Urinary bladder (tissue), 4 donors: ENCODE measurements around the gene CLDN7. TPM values are rescaled to one million over a fixed set of nuclear protein-coding genes. Genes with fewer than 3 reads are reported as not detected.

Experiments used
- DNase-seq: peaks from one replicate; pipeline ENCODE4 v3.0.0-alpha.2; 2015; ENCODE audit errors: extremely low spot score
- H3K27ac ChIP-seq: one replicate; pipeline ENCODE4 v1.5.1; 2013; ENCODE audit warnings: low read depth, mild to moderate bottlenecking, moderate library complexity
- H3K36me3 ChIP-seq: one replicate; pipeline ENCODE4 v1.6.1; 2013; ENCODE audit warnings: mild to moderate bottlenecking, moderate library complexity; ENCODE audit not compliant: insufficient read depth
- H3K4me1 ChIP-seq: one replicate; pipeline ENCODE4 v1.6.1; 2013; ENCODE audit warnings: mild to moderate bottlenecking, moderate library complexity; ENCODE audit not compliant: insufficient read depth
- H3K4me3 ChIP-seq: one replicate; pipeline ENCODE4 v1.5.1; 2013; ENCODE audit warnings: low read depth, low read length
- WGBS: extraction: QIAGEN DNeasy Blood & Tissue Kit; methylation state at CpG from one replicate; pipeline ENCODE4 v1.1.7; 2013; 5-methylcytosine and 5-hydroxymethylcytosine counted together
- polyA plus RNA-seq: library from polyadenylated mRNA; stranded (reverse); fragments of 200-250 nt; gene quantifications from one replicate; pipeline ENCODE4 v1.2.3, GENCODE V29; 2013
- total RNA-seq: library from RNA; depleted of rRNA; stranded (reverse); fragments of >200 nt; gene quantifications from one replicate; pipeline ENCODE4 v1.2.3, GENCODE V29; 2014
- donor health status: healthy with polysubstance abuse.
- donor health status: healthy.

Gene CLDN7
- total and polyA plus RNA-seq, 2 donors: 24.2 to 34.4 TPM

DNA sequence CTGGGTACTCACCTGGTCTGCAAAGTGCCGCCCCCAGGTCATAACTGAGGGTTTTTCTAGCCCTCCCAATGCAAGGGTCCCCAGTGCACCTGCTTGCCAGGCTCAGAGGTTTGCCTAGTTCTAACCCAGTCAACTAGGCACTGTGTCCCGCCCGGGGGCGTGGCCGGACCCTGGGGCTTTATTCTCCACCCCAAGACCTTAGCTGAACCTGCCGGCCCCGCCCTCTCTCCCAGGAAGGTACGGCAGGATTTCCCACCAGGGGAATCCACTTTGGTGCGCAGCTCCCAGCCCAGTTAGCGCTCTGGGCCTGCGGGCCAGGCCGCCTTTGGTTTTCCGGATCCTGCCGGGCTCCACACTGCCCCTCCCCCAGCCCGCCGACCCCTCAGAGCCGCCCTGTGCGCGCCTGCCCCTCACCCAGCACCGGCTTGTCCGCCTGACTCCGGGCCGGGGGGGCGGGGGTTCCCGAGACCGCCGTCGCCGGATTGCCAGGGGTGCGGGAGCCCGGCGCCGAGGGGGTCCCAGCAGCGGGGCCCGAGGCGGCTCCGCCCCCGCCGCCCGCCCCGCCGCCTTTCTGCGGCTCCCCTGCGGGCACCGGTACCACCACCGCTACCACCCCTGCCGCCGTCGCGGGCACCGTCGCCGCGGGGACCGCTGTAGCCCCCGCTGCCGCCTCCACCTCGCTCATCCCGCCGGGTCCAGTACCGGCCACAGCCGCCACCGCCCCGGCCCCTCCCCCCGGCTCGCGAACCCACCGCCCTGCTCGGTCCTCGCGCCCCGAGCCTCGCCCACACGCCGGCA is 31.7 kb upstream of the CLDN7 start:
- Histone ChIP-seq H3K4me3 (peak overlapping the region; percentile 30), H3K36me3 (no peaks in the 10 kb centered on the region), H3K4me1 (peaks cover 2% of the 10 kb centered on the region), H3K27ac (no peak overlapping the region)
- DNase-seq: no peak
- 4% methylated on average over 74 of the region's 75 CpGs for WGBS

DNA sequence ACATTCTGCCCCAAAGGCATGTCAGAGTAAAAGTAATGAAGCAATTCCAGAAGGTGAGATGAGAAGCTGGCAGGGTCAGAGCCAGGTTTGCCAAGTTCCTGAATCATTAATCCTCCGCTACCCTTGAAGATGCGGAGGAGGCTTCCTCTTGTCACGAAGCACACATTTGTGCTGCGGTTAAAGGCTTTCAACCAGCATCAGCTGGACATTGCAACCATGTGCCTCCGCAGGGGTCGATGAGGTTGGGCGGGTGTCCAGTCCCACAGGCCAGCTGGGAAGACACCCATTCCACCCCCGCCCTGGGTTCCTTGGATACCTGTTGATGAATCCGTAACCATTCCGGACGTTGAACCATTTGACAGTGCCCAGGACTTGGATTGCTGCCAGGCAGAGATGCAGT is 30.9 kb upstream of the CLDN7 start:
- H3K4me3 ChIP-seq: no peak overlapping the region
- no peaks in the 10 kb centered on the region for H3K36me3 ChIP-seq
- 68% methylated on average over 11 of the region's 11 CpGs for WGBS
- no peak for DNase-seq
- peaks cover 2% of the 10 kb centered on the region for H3K4me1 ChIP-seq
- no peak overlapping the region for H3K27ac ChIP-seq

DNA sequence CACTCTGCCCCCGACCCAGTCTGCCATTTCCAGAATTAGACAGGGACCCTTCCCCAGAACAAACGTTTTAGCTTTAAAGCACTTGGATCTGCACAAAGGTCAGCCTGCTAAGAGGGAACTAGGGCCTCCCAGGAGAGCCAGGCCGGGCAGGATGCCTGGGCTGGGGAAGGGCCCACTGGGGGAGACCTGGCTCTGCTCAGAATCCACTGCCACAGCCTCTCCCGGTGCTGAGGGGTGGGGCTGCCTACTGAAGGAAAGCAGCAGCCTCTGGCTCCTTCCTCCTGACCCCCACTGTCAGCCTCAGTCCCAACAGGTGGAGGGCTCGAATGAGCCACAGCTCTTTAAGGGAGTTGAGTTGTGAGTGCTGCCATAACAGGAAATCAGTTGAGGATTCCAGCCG is 30.5 kb upstream of the CLDN7 start:
- DNase-seq: no peak
- H3K27ac ChIP-seq: no peak overlapping the region
- H3K4me3 ChIP-seq: no peak overlapping the region
- H3K4me1 ChIP-seq: peaks cover 2% of the 10 kb centered on the region
- WGBS: 16% methylated on average over 6 of the region's 6 CpGs
- H3K36me3 ChIP-seq: no peaks in the 10 kb centered on the region

DNA sequence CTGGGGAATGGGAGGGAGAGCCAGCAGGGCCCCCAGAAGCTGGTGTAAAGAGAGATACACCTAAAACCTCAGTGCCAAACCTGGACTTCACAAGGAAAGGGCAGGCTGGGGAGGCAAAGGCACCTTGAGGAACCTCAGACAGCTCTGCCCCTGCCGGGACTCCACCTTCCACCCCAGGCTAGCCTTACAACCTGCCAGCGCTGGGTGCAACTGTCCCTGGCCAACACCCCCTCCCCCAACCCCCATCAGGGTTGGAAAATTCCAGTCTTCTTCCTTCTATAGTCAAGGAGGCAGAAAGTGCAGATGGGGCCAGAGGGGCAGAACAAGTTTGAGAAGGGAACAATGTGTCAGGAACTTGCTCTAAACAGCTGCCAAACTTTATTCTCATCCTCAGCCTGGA is 29.9 kb upstream of the CLDN7 start:
- WGBS: 53% methylated on average over 2 of the region's 2 CpGs
- H3K4me3 ChIP-seq: no peak overlapping the region
- no peak overlapping the region for H3K27ac ChIP-seq
- H3K4me1 ChIP-seq: peaks cover 2% of the 10 kb centered on the region
- H3K36me3 ChIP-seq: no peaks in the 10 kb centered on the region
- DNase-seq: no peak

DNA sequence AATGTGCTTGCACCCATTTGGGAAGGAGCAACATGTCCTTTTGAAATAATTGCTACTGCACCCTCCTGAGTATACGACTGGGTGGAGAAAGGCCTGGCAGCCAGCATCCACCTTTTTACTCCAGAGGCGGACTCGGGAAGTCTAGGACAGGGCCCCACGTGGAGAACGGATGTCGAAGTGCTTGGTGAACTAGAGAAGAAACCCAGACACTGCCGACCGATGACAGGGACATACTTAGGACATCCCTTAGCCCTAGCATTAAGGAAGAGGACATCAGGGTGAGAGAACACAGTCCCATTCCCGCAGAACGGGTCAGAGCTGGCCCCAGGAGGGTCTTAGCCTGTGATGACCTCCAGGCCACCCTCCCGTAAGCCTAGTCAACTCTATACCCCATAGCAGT is 28.4 kb upstream of the CLDN7 start:
- no peaks in the 10 kb centered on the region for H3K4me1 ChIP-seq
- H3K36me3 ChIP-seq: no peaks in the 10 kb centered on the region
- H3K4me3 ChIP-seq: no peak overlapping the region
- no peak overlapping the region for H3K27ac ChIP-seq
- no peak for DNase-seq
- 57% methylated on average over 11 of the region's 11 CpGs for WGBS

DNA sequence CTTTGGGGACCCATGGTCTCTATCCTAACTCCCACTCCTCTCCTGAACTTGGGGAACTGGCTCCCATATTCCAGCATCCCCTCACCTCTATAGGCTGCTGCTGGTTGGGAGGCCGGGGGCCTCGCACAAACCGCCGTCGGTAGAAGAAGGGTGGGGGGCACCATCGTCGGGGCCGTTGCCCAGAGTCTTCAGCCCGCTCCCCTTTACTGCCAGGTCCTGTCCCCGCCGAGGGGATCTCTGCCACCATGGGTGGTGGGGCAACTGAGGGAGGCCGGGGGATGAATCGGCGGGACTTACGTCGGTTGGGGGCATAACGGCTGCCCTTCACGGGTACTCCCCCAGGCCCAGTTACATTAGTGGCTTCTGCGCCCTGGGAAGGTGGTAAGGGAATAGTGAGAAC is 27.9 kb upstream of the CLDN7 start:
- 86% methylated on average over 19 of the region's 19 CpGs for WGBS
- H3K4me1 ChIP-seq: no peaks in the 10 kb centered on the region
- H3K27ac ChIP-seq: no peak overlapping the region
- no peaks in the 10 kb centered on the region for H3K36me3 ChIP-seq
- no peak overlapping the region for H3K4me3 ChIP-seq
- DNase-seq: no peak

DNA sequence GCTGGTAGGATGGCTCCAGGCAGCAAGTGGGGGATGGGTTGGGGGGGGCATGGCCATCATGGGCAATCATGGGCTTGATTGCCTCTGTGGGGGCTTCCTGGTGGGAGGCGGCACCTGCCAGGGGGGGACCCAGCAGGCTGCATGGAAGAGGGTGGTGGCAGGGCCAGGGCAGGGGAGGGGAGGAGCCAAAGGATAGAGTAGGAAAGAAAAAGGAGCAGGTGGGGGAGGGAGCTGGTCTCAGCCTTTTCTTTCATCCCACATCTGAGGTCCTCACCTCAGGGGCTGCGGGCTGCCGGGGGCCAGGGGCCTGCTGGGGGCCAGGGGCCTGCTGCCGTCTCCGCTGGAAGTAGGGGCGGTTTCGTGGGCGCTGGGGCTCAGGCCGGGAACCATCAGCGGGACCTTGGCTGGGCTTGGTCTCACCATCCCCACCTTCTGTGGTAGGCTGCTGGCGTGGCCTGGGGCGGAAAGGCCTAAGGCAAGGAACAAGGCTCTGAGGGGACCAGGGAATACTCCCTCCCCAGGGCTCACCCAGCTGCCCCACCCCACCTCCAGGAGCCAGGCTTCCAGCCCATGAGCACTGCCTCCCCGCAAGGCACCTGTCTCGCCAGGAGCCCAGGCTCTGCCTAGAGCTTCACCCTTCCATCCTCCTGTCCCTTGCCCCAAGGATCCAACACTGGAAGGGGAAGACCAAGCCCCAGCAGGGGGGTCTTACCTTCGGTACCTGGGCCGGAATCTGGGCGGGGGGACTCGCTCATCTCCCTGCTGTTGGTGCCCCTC is 27.2 kb upstream of the CLDN7 start:
- Histone ChIP-seq H3K4me1 (no peaks in the 10 kb centered on the region), H3K4me3 (no peak overlapping the region), H3K36me3 (no peaks in the 10 kb centered on the region), H3K27ac (no peak overlapping the region)
- DNase-seq: no peak
- 73% methylated on average over 18 of the region's 18 CpGs for WGBS

DNA sequence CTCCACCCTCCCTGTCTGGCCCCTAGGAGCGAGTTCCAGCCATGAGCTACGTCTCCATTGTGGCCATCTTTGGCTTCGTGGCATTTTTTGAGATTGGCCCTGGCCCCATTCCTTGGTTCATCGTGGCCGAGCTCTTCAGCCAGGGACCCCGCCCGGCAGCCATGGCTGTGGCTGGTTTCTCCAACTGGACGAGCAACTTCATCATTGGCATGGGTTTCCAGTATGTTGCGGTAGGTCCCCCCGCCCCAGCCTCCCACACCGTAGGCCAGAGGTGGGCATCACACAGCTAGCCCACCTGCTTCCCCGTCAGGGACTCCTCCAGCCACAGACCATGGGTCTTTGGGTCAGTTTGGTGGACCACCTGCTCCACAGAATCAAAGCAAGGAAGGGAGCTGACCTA is 23.4 kb upstream of the CLDN7 start:
- no peak overlapping the region for H3K4me3 ChIP-seq
- 84% methylated on average over 12 of the region's 12 CpGs for WGBS
- no peaks in the 10 kb centered on the region for H3K36me3 ChIP-seq
- H3K4me1 ChIP-seq: no peaks in the 10 kb centered on the region
- no peak overlapping the region for H3K27ac ChIP-seq
- no peak for DNase-seq

DNA sequence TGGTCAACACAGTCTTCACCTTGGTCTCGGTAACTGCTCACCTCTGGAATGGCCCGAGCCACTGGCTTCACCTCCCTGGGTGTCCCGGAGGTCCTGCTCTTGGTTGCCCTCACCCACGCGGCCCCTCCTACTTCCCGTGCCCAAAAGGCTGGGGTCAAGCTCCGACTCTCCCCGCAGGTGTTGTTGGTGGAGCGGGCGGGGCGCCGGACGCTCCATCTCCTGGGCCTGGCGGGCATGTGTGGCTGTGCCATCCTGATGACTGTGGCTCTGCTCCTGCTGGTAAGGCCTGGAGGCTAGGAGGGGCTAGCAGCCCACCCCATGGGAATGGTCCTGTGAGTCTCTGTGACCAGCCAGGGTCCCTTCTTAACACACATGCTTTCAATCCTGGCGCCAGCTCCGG is 22.6 kb upstream of the CLDN7 start:
- H3K4me1 ChIP-seq: no peaks in the 10 kb centered on the region
- no peak overlapping the region for H3K27ac ChIP-seq
- no peak for DNase-seq
- WGBS: 94% methylated on average over 16 of the region's 16 CpGs
- no peak overlapping the region for H3K4me3 ChIP-seq
- H3K36me3 ChIP-seq: no peaks in the 10 kb centered on the region

DNA sequence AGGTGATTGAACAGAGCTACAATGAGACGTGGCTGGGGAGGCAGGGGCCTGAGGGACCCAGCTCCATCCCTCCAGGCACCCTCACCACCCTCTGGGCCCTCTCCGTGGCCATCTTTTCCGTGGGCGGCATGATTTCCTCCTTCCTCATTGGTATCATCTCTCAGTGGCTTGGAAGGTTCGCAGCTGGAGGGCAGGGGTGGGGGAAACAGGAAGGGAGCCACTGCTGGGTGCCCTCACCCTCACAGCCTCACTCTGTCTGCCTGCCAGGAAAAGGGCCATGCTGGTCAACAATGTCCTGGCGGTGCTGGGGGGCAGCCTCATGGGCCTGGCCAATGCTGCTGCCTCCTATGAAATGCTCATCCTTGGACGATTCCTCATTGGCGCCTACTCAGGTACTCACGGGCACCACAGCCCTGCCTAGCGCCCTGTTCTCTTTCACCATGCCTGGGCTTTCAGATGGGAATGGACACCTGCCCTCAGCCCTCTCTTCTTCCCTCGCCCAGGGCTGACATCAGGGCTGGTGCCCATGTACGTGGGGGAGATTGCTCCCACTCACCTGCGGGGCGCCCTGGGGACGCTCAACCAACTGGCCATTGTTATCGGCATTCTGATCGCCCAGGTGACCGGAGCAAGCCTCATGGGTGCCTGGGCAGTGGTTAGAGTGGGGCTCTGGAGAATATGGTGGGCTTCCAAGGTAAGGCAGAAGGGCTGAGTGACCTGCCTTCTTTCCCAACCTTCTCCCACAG is 21.4 kb upstream of the CLDN7 start:
- no peak overlapping the region for H3K27ac ChIP-seq
- WGBS: 79% methylated on average over 18 of the region's 18 CpGs
- no peak overlapping the region for H3K4me3 ChIP-seq
- H3K36me3 ChIP-seq: no peaks in the 10 kb centered on the region
- no peaks in the 10 kb centered on the region for H3K4me1 ChIP-seq
- no peak for DNase-seq

DNA sequence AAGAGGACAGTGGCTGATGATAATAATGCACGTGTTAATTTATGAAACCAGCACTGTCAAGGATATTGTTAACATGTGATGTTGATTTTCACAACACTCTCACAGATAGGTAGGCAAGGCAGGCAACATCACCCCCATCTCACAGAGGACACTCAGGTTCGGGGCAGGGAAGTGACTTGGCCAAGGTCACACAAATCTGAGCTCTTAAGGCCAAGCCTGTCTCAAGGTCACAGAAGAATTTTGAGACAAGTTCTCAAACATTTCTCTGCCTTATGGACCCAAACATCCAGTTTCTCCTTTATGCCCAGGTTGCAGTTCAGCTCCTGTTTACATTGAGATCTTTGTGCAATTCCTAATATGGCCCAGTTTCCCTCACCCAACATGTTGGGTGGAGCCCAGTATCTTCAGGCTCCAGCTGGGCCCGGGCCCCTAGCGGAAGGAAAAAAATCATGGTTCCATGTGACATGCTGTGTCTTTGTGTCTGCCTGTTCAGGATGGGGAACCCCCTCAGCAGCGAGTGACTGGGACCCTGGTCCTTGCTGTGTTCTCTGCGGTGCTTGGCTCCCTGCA is 20.6 kb upstream of the CLDN7 start:
- Histone ChIP-seq H3K4me3 (no peak overlapping the region), H3K36me3 (no peaks in the 10 kb centered on the region), H3K4me1 (no peaks in the 10 kb centered on the region), H3K27ac (no peak overlapping the region)
- DNase-seq: no peak
- 38% methylated on average over 6 of the region's 6 CpGs for WGBS

DNA sequence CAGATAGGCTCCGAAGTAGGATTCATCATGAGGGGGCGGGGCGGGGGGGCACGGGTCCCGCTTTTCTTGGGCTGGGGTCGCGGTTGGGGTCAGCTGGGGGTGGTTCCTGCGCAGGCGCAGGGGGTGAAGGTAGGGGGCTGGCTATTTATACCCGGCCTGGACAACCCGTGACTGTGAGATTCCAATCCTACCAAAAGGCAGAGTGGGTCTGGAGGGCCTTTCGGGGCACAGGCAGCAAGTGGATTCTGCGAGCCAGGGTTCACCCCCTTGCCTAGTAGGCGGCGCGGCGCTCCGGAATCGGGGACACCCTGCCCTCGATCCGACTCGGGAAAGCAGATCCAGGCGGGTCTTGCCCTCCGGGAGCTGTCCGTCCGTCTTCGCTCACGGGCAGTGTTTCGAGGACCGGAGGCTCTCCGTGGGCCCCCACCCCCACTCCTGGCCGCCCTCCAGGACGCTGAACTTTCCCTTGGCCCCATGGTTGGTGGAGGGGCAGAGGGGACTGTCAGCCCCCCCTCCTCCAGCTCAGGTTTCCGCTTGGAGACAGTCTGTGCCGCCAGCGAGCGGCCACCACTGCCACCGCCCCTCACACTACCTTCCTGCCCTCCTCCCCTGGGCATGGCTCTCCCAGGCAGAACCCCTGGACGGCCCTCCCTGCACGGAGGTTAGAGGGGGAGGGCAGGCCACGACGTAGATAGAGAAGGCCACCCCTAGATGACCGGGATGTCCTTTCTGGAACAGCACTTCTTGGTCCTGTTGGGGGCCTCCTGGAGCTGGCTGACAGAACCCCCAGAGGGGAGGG is 19.9 kb upstream of the CLDN7 start:
- no peaks in the 10 kb centered on the region for H3K4me1 ChIP-seq
- peak overlapping the region; percentile 45 for H3K4me3 ChIP-seq
- no peaks in the 10 kb centered on the region for H3K36me3 ChIP-seq
- H3K27ac ChIP-seq: no peak overlapping the region
- no peak for DNase-seq
- 2% methylated on average over 43 of the region's 43 CpGs for WGBS
